Measurements from ENCODE around the gene ZNF397.
"Not testable (repeated sequence)": the region's sequence is repeated elsewhere in the genome, so short reads cannot be mapped to it uniquely, and the experiment has no call there.

Gene ZNF397

GRCh38 chr18:35240664-35241447 is at the start of gene ZNF397:
ZNF397 (plus strand) TSS chr18:35241034; CDS start chr18:35242471, 1,437 bp downstream.
- DNase-seq: peak; percentile 73 to 95

GRCh38 chr18:35191698-35192025 is 49.2 kb upstream of the ZNF397 start:
- no peak for DNase-seq

GRCh38 chr18:35192415-35192814 is 48.4 kb upstream of the ZNF397 start:
- no peak for DNase-seq

GRCh38 chr18:35193316-35193715 is 47.5 kb upstream of the ZNF397 start:
- DNase-seq: no peak

GRCh38 chr18:35197296-35197695 is 43.5 kb upstream of the ZNF397 start:
- DNase-seq: no peak

GRCh38 chr18:35201256-35201931 is 39.4 kb upstream of the ZNF397 start:
- DNase-seq: no peak

- DNase-seq: no peak
These were observed 37.8 kb upstream of the ZNF397 start for GRCh38 chr18:35203067-35203466.

GRCh38 chr18:35205199-35205712 is 35.6 kb upstream of the ZNF397 start:
- DNase-seq: no peak

- DNase-seq: not testable (repeated sequence)
These were observed 34.9 kb upstream of the ZNF397 start for GRCh38 chr18:35205746-35206458.

- no peak for DNase-seq
These were observed 25.8 kb upstream of the ZNF397 start for GRCh38 chr18:35215026-35215425.

- DNase-seq: not testable (repeated sequence)
These were observed 24.2 kb upstream of the ZNF397 start for GRCh38 chr18:35216611-35217010.

- DNase-seq: not testable (repeated sequence)
These were observed 21.5 kb upstream of the ZNF397 start for GRCh38 chr18:35219331-35219730.

- no peak for DNase-seq
These were observed 20.4 kb upstream of the ZNF397 start for GRCh38 chr18:35220424-35220823.

GRCh38 chr18:35223797-35224196 is 17.0 kb upstream of the ZNF397 start:
- no peak for DNase-seq

- DNase-seq: no peak
These were observed 13.6 kb upstream of the ZNF397 start for GRCh38 chr18:35227254-35227653.

GRCh38 chr18:35231052-35231451 is 9.8 kb upstream of the ZNF397 start:
- peak; percentile 28 to 36 for DNase-seq

GRCh38 chr18:35236571-35237363 is 4.1 kb upstream of the ZNF397 start:
- DNase-seq: no peak

- DNase-seq: no peak
These were observed 1.5 kb upstream of the ZNF397 start for GRCh38 chr18:35239314-35239713.

- DNase-seq: no peak
These were observed 592 bp downstream of the ZNF397 start for GRCh38 chr18:35241448-35241804.

- DNase-seq: no peak
These were observed 1.6 kb downstream of the ZNF397 start for GRCh38 chr18:35242426-35242825.

GRCh38 chr18:35244671-35245070 is 3.8 kb downstream of the ZNF397 start:
- no peak for DNase-seq

GRCh38 chr18:35245719-35246317 is 5.0 kb downstream of the ZNF397 start:
- DNase-seq: no peak
